Astrocyte (in vitro differentiated cells and primary cell): Measurements from ENCODE around the gene CHD6. TPM values are rescaled to one million over a fixed set of nuclear protein-coding genes. Genes with fewer than 3 reads are reported as not detected.

Source experiments
- DNase-seq: peaks from one replicate; pipeline ENCODE4 v3.0.0-alpha.2; 2010; ENCODE audit warnings: low read depth
- FAIRE-seq: peaks from 2 replicates; lab custom pipeline; 2011; peaks lifted over from hg19 to GRCh38; lab: Jason Lieb, UNC
- H2AFZ ChIP-seq: 2 replicates; pipeline ENCODE4 v1.6.0; 2012; ENCODE audit warnings: low read depth, low read length, inconsistent platforms
- H3K27ac ChIP-seq: 2 replicates; pipeline ENCODE4 v1.5.1; 2011; ENCODE audit warnings: low read depth, low read length, inconsistent platforms
- H3K27me3 ChIP-seq: 2 replicates; pipeline ENCODE4 v1.6.0; 2011; ENCODE audit warnings: low read length, inconsistent platforms; ENCODE audit not compliant: insufficient read depth
- H3K36me3 ChIP-seq: 2 replicates; pipeline ENCODE4 v1.5.1; 2011; ENCODE audit warnings: low read length, inconsistent platforms; ENCODE audit not compliant: insufficient read depth
- H3K4me1 ChIP-seq: 2 replicates; pipeline ENCODE4 v1.5.1; 2011; ENCODE audit warnings: low read length, inconsistent platforms; ENCODE audit not compliant: insufficient read depth
- H3K4me2 ChIP-seq: 2 replicates; pipeline ENCODE4 v1.6.0; 2012; ENCODE audit warnings: low read length, inconsistent platforms
- H3K4me3 ChIP-seq: 2 replicates; pipeline ENCODE4 v1.5.1; 2011; ENCODE audit warnings: low read depth, mild to moderate bottlenecking, low read length, inconsistent platforms; ENCODE audit not compliant: insufficient read depth
- H3K79me2 ChIP-seq: 2 replicates; pipeline ENCODE4 v1.6.0; 2012; ENCODE audit warnings: mild to moderate bottlenecking, low read length, inconsistent platforms; ENCODE audit not compliant: insufficient read depth
- H3K9ac ChIP-seq: 2 replicates; pipeline ENCODE4 v1.6.0; 2012; ENCODE audit warnings: mild to moderate bottlenecking, low read length, inconsistent platforms
- H3K9me3 ChIP-seq: 2 replicates; pipeline ENCODE4 v1.5.1; 2012; ENCODE audit warnings: low read depth, mild to moderate bottlenecking, low read length, inconsistent platforms; ENCODE audit not compliant: insufficient read depth
- H4K20me1 ChIP-seq: 2 replicates; pipeline ENCODE4 v1.6.0; 2012; ENCODE audit warnings: low read length, inconsistent platforms; ENCODE audit not compliant: insufficient read depth
- H3K27ac Mint-ChIP-seq: one replicate; pipeline ENCODE4 v1.8.0; 2021; ENCODE audit warnings: mild to moderate bottlenecking, mixed read lengths; ENCODE audit not compliant: unreplicated experiment
- H3K27me3 Mint-ChIP-seq: one replicate; pipeline ENCODE4 v1.8.0; 2021; ENCODE audit warnings: low read depth, mixed read lengths; ENCODE audit not compliant: unreplicated experiment
- H3K36me3 Mint-ChIP-seq: one replicate; pipeline ENCODE4 v1.8.0; 2021; ENCODE audit warnings: low read depth, mixed read lengths; ENCODE audit not compliant: unreplicated experiment
- H3K4me1 Mint-ChIP-seq: one replicate; pipeline ENCODE4 v1.8.0; 2021; ENCODE audit warnings: low read depth, mixed read lengths; ENCODE audit not compliant: unreplicated experiment
- H3K4me3 Mint-ChIP-seq: one replicate; pipeline ENCODE4 v1.8.0; 2021; ENCODE audit warnings: mild to moderate bottlenecking, moderate library complexity, mixed read lengths; ENCODE audit not compliant: unreplicated experiment
- H3K9me3 Mint-ChIP-seq: one replicate; pipeline ENCODE4 v1.8.0; 2021; ENCODE audit warnings: mild to moderate bottlenecking, mixed read lengths; ENCODE audit not compliant: unreplicated experiment
- EZH2 ChIP-seq: IDR thresholded peaks from 2 replicates; pipeline ENCODE4 v1.6.1; 2012; ENCODE audit warnings: mild to moderate bottlenecking, low read length, inconsistent platforms; ENCODE audit not compliant: insufficient read depth
- total RNA-seq: library from RNA; stranded (reverse); gene quantifications from 2 replicates; pipeline ENCODE4 v1.2.1, GENCODE V29; 2021
- TF ChIP-seq, protein P1 (sequence below): IDR thresholded peaks from 2 replicates; pipeline ENCODE4 v1.5.1; 2011; ENCODE audit warnings: low read depth, mild to moderate bottlenecking, inconsistent platforms, low read length, moderate library complexity; ENCODE audit not compliant: insufficient read depth

Gene CHD6
- total RNA-seq, 1 donor from 2014 or later = 44.7 TPM

- H3K4me1 Mint-ChIP-seq = peaks cover 23% of the 10 kb centered on the region
- H4K20me1 ChIP-seq = peaks cover 67% of the 10 kb centered on the region
- no peaks in the 10 kb centered on the region for H3K27me3 ChIP-seq
- no peak for FAIRE-seq
- no peaks in the 10 kb centered on the region for H3K27me3 Mint-ChIP-seq
- no peaks in the 10 kb centered on the region for H3K9me3 ChIP-seq
- H3K36me3 Mint-ChIP-seq = no peaks in the 10 kb centered on the region
- H3K27ac ChIP-seq = no peak overlapping the region
- no peak overlapping the region for H3K9ac ChIP-seq
- H3K4me1 ChIP-seq = peaks cover 8% of the 10 kb centered on the region
- H3K4me2 ChIP-seq = no peak overlapping the region
- H3K4me3 ChIP-seq = no peak overlapping the region
- H3K79me2 ChIP-seq = peaks cover 73% of the 10 kb centered on the region
- no peak overlapping the region for H3K27ac Mint-ChIP-seq
- H2AFZ ChIP-seq = no peak overlapping the region
- no peak overlapping the region for H3K4me3 Mint-ChIP-seq
- no peaks in the 10 kb centered on the region for H3K9me3 Mint-ChIP-seq
- no peaks in the 10 kb centered on the region for H3K36me3 ChIP-seq
- TF ChIP-seq EZH2 = no peak
- TF ChIP-seq, protein P1, sequence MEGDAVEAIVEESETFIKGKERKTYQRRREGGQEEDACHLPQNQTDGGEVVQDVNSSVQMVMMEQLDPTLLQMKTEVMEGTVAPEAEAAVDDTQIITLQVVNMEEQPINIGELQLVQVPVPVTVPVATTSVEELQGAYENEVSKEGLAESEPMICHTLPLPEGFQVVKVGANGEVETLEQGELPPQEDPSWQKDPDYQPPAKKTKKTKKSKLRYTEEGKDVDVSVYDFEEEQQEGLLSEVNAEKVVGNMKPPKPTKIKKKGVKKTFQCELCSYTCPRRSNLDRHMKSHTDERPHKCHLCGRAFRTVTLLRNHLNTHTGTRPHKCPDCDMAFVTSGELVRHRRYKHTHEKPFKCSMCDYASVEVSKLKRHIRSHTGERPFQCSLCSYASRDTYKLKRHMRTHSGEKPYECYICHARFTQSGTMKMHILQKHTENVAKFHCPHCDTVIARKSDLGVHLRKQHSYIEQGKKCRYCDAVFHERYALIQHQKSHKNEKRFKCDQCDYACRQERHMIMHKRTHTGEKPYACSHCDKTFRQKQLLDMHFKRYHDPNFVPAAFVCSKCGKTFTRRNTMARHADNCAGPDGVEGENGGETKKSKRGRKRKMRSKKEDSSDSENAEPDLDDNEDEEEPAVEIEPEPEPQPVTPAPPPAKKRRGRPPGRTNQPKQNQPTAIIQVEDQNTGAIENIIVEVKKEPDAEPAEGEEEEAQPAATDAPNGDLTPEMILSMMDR = no peak
- no peak for DNase-seq
Measured at GRCh38 chr20:41615110-41615509, 3.1 kb downstream of the CHD6 start.

DNA sequence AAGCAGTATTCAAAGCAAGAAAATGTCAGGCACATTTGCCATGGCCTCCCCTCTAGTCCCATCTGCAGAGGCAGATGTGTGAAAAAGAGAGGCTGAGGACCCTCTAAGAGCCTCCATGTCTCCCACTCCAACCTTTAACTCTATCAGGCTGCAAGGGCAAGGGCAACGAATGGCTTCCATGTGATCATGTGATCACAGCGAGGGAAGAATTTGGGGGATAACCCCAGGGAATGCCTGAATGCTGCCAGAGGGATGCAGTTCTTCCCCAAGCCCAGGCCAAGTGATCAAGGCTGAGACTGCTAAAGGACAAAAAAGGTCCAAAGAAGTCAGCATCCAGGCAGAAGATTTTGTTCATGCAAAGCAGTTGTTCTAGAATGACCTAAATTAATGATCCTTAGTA lies 4.9 kb downstream of the CHD6 start:
- DNase-seq (no peak), FAIRE-seq (no peak)
- Histone ChIP-seq H3K9ac (no peak overlapping the region), H3K36me3 (no peaks in the 10 kb centered on the region), H3K9me3 (no peaks in the 10 kb centered on the region), H2AFZ (no peak overlapping the region), H3K4me2 (no peak overlapping the region), H4K20me1 (peaks cover 85% of the 10 kb centered on the region), H3K79me2 (peaks cover 90% of the 10 kb centered on the region), H3K27me3 (no peaks in the 10 kb centered on the region), H3K27ac (no peak overlapping the region), H3K4me3 (no peak overlapping the region), H3K4me1 (peaks cover 8% of the 10 kb centered on the region)
- no peaks in the 10 kb centered on the region for H3K9me3 Mint-ChIP-seq
- H3K4me3 Mint-ChIP-seq = no peak overlapping the region
- no peak overlapping the region for H3K27ac Mint-ChIP-seq
- H3K27me3 Mint-ChIP-seq = no peaks in the 10 kb centered on the region
- TF ChIP-seq, protein P1 = no peak
- no peak for TF ChIP-seq EZH2
- H3K36me3 Mint-ChIP-seq = no peaks in the 10 kb centered on the region
- H3K4me1 Mint-ChIP-seq = peaks cover 20% of the 10 kb centered on the region

DNA sequence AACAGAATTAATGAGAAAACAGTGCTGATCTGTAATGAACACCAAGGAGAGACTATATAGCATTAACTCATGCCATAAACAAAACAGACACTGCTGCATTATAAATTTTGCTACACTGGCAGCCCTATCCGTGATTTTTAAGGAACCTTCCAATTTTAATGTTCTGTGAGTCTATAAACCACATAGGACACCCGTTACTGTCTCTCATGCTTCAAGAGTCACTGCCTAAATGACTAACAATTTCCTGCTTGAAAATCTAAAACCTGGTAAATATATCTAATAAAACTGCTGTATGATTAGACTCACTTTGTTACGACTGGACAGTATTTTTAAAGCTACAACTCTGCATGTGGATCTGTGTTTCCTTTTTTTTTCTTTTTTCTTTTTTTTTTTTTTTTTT lies 8.7 kb downstream of the CHD6 start:
- Histone ChIP-seq H3K27ac (no peak overlapping the region), H3K4me2 (no peak overlapping the region), H4K20me1 (peaks cover 84% of the 10 kb centered on the region), H2AFZ (no peak overlapping the region), H3K9me3 (no peaks in the 10 kb centered on the region), H3K27me3 (no peaks in the 10 kb centered on the region), H3K4me1 (no peaks in the 10 kb centered on the region), H3K9ac (no peak overlapping the region), H3K36me3 (no peaks in the 10 kb centered on the region), H3K79me2 (peaks cover 93% of the 10 kb centered on the region), H3K4me3 (no peak overlapping the region)
- DNase-seq (no peak), FAIRE-seq (no peak)
- Mint-ChIP-seq H3K4me3 (no peak overlapping the region), H3K9me3 (no peaks in the 10 kb centered on the region), H3K36me3 (no peaks in the 10 kb centered on the region), H3K27ac (no peak overlapping the region), H3K4me1 (peaks cover 11% of the 10 kb centered on the region), H3K27me3 (no peaks in the 10 kb centered on the region)
- TF ChIP-seq, protein P1 = no peak
